ENCODE data around the gene GRN.

GRN gene

DNA sequence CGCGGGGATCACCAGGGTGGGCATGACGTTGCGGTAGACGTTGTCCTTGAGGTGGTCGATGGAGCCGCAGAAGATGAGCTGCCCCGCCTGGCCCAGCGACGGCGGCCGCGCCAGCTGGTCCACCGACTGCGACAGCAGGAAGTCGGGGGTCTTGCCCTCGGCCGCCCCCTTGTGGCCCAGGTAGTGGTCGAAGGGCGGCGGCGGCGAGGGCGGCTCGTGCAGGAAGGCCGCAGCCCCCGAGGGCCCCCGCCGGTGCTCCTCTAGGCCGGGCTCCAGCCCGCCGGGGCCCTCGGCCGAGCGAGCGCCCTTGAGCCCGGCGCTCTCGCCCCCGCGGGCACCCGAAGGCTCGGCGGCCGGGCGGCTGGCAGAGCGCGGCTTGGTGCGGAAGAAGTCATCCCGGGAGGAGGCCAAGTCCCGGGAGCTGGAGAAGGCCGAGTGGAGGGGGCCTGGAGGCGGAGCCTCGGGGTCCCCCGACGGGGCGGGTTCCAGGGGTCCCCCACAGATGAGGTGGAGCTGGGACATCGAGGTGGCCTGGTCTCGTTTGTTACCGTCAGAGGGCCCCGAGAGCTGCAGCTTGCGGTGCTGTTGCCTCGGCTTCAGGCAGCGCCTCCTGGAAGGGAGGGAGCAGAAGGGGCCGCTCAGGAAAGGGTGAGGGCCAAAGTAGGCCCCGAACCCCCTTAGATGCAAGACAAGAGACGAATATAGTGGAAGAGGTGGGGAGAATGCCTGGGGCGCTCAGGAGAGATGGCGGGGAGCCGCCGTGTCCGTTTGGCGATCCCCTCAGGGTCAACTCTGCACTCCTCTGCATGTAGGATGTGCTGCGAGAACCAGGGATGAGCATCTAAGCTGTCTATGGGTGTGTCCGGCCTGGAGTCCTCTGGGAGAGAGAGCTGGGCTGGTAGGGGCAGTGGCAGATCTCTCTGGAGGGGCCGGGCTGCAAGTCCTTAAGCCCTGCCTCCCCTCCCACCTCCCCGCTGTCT, 9.8 kb downstream of the GRN start:
- TF ChIP-seq, protein P1, sequence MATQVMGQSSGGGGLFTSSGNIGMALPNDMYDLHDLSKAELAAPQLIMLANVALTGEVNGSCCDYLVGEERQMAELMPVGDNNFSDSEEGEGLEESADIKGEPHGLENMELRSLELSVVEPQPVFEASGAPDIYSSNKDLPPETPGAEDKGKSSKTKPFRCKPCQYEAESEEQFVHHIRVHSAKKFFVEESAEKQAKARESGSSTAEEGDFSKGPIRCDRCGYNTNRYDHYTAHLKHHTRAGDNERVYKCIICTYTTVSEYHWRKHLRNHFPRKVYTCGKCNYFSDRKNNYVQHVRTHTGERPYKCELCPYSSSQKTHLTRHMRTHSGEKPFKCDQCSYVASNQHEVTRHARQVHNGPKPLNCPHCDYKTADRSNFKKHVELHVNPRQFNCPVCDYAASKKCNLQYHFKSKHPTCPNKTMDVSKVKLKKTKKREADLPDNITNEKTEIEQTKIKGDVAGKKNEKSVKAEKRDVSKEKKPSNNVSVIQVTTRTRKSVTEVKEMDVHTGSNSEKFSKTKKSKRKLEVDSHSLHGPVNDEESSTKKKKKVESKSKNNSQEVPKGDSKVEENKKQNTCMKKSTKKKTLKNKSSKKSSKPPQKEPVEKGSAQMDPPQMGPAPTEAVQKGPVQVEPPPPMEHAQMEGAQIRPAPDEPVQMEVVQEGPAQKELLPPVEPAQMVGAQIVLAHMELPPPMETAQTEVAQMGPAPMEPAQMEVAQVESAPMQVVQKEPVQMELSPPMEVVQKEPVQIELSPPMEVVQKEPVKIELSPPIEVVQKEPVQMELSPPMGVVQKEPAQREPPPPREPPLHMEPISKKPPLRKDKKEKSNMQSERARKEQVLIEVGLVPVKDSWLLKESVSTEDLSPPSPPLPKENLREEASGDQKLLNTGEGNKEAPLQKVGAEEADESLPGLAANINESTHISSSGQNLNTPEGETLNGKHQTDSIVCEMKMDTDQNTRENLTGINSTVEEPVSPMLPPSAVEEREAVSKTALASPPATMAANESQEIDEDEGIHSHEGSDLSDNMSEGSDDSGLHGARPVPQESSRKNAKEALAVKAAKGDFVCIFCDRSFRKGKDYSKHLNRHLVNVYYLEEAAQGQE (IDR thresholded peaks at IDR 0.05; ENCODE audit: insufficient read depth in 1 of 2, low read depth in 2 of 2, low read length in 2 of 2) = no peak
- TF ChIP-seq TAF1 (IDR thresholded peaks at IDR 0.05; ENCODE audit: borderline replicate concordance, insufficient read depth, low read length) = no peak
- TF ChIP-seq POLR2AphosphoS5 (IDR thresholded peaks at IDR 0.05; ENCODE audit: low read depth, low read length) = no peak
- no peak for TF ChIP-seq FOXP2 (optimal IDR thresholded peaks at IDR 0.05; ENCODE audit: borderline replicate concordance, extremely low read depth, extremely low read length, insufficient read depth)
- no peak for TF ChIP-seq SIN3A (IDR thresholded peaks at IDR 0.05; ENCODE audit: borderline replicate concordance, insufficient read depth, low read length)

DNA sequence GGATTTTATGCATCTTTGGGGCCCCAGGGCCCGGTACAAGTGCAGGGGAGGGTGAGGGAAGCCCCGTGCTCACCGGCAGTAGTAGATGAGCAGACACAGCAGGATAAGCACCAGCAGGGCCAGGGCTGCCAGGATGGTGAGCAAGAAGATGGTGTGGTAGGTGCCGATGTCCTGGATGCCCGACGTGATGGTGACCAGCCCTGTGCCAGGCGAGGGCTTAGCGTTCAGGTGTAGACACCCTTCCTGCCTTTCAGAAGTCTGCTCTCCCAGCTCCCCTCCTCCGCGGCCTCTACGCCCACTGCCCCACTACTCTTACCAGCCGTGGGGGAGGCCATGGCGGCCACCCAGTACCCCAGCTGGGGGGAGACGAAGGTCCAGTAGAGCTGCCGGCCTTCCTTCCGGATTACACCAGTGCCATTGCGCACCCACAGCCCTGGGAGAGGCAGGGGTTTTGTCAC, 10.6 kb downstream of the GRN start:
- TF ChIP-seq FOXP2 (optimal IDR thresholded peaks at IDR 0.05; ENCODE audit: borderline replicate concordance, extremely low read depth, extremely low read length, insufficient read depth) (no peak), TAF1 (IDR thresholded peaks at IDR 0.05; ENCODE audit: borderline replicate concordance, insufficient read depth, low read length) (no peak), SIN3A (IDR thresholded peaks at IDR 0.05; ENCODE audit: borderline replicate concordance, insufficient read depth, low read length) (no peak), POLR2AphosphoS5 (IDR thresholded peaks at IDR 0.05; ENCODE audit: low read depth, low read length) (no peak)
- TF ChIP-seq, protein P1 (IDR thresholded peaks at IDR 0.05; ENCODE audit: insufficient read depth in 1 of 2, low read depth in 2 of 2, low read length in 2 of 2) = no peak

GRCh38 chr17:44356241-44356640, 11.1 kb downstream of the GRN start:
- TF ChIP-seq SIN3A (IDR thresholded peaks at IDR 0.05; ENCODE audit: borderline replicate concordance, insufficient read depth, low read length) (no peak), FOXP2 (optimal IDR thresholded peaks at IDR 0.05; ENCODE audit: borderline replicate concordance, extremely low read depth, extremely low read length, insufficient read depth) (no peak), POLR2AphosphoS5 (IDR thresholded peaks at IDR 0.05; ENCODE audit: low read depth, low read length) (no peak), TAF1 (IDR thresholded peaks at IDR 0.05; ENCODE audit: borderline replicate concordance, insufficient read depth, low read length) (no peak)
- TF ChIP-seq, protein P1 (IDR thresholded peaks at IDR 0.05; ENCODE audit: insufficient read depth in 1 of 2, low read depth in 2 of 2, low read length in 2 of 2) = no peak

DNA sequence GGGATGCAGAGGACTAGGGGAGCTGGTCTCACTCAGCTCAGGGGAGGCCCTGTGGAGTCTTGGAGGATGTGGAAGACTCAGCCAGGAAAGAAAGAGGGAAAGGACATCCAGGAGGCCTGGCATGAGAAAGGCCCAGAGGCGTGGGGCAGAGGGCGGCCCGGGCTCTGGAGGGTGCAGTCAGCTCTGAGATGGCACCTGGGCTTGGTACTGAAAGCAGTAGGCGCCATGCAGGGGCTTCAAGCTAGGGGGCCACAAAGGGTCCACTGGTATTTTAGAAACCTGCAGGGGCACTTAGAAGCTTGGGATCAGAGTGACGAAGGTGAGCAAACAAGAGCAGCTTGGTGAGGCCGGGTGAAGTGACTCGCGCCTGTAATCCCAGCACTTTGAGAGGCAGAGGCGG, 13.0 kb downstream of the GRN start:
- TF ChIP-seq TAF1 (IDR thresholded peaks at IDR 0.05; ENCODE audit: borderline replicate concordance, insufficient read depth, low read length) = no peak
- no peak for TF ChIP-seq POLR2AphosphoS5 (IDR thresholded peaks at IDR 0.05; ENCODE audit: low read depth, low read length)
- no peak for TF ChIP-seq FOXP2 (optimal IDR thresholded peaks at IDR 0.05; ENCODE audit: borderline replicate concordance, extremely low read depth, extremely low read length, insufficient read depth)
- TF ChIP-seq SIN3A (IDR thresholded peaks at IDR 0.05; ENCODE audit: borderline replicate concordance, insufficient read depth, low read length) = no peak

- TF ChIP-seq FOXP2 (optimal IDR thresholded peaks at IDR 0.05; ENCODE audit: borderline replicate concordance, extremely low read depth, extremely low read length, insufficient read depth) (no peak), SIN3A (IDR thresholded peaks at IDR 0.05; ENCODE audit: borderline replicate concordance, insufficient read depth, low read length) (no peak), TAF1 (IDR thresholded peaks at IDR 0.05; ENCODE audit: borderline replicate concordance, insufficient read depth, low read length) (no peak), POLR2AphosphoS5 (IDR thresholded peaks at IDR 0.05; ENCODE audit: low read depth, low read length) (no peak)
- TF ChIP-seq, protein P1 (IDR thresholded peaks at IDR 0.05; ENCODE audit: insufficient read depth in 1 of 2, low read depth in 2 of 2, low read length in 2 of 2) = no peak
These were observed 13.9 kb downstream of the GRN start for GRCh38 chr17:44359006-44359405.

All from PFSK-1 (cell line).